GM12891 (cell line): Measurements from ENCODE around the gene PARD3.
"Not testable (repeated sequence)": the region's sequence is repeated elsewhere in the genome, so short reads cannot be mapped to it uniquely, and the experiment has no call there.

Source experiments
- DNase-seq: peaks from one replicate; pipeline ENCODE4 v3.0.0; 2011; ENCODE audit warnings: low spot score; ENCODE audit not compliant: insufficient read length
- FAIRE-seq: peaks from 2 replicates; lab custom pipeline; 2011; peaks lifted over from hg19 to GRCh38; lab: Jason Lieb, UNC
- PAX5 ChIP-seq: IDR thresholded peaks from 2 replicates; pipeline ENCODE4 v1.6.1; 2011; ENCODE audit warnings: low read length, moderate library complexity, mild to moderate bottlenecking; ENCODE audit not compliant: insufficient read depth, severe bottlenecking
- POLR2A ChIP-seq: IDR thresholded peaks from 2 replicates; pipeline ENCODE4 v1.6.1; 2011; ENCODE audit warnings: low read depth, low read length, control low read depth
- POLR2AphosphoS5 ChIP-seq: IDR thresholded peaks from 2 replicates; pipeline ENCODE4 v1.6.1; 2011; ENCODE audit warnings: low read depth, low read length, control low read depth
- POU2F2 ChIP-seq: IDR thresholded peaks from 2 replicates; pipeline ENCODE4 v1.6.1; 2011; ENCODE audit warnings: low read depth, mild to moderate bottlenecking, control low read depth, low read length, moderate library complexity
- SPI1 ChIP-seq: IDR thresholded peaks from 2 replicates; pipeline ENCODE4 v1.6.1; 2011; ENCODE audit warnings: low read depth, low read length, control low read depth
- TAF1 ChIP-seq: IDR thresholded peaks from 2 replicates; pipeline ENCODE4 v1.6.1; 2011; ENCODE audit warnings: low read depth, low read length, control low read depth

The PARD3 gene

GRCh38 chr10:34702093-34702937 is 112.8 kb downstream of the PARD3 start:
- TF ChIP-seq SPI1 (no peak), POLR2A (no peak), PAX5 (no peak), POLR2AphosphoS5 (no peak), POU2F2 (no peak), TAF1 (no peak)
- DNase-seq (no peak), FAIRE-seq (no peak)

- no peak for TF ChIP-seq PAX5
- FAIRE-seq (no peak), DNase-seq (no peak)
Observed at GRCh38 chr10:34701194-34701593, 113.9 kb downstream of the PARD3 start.

GRCh38 chr10:34700752-34701151 is 114.3 kb downstream of the PARD3 start:
- not testable (repeated sequence) for DNase-seq

GRCh38 chr10:34699904-34700517 is 115.1 kb downstream of the PARD3 start:
- FAIRE-seq: no peak
- TF ChIP-seq TAF1: no peak
- TF ChIP-seq POLR2A: no peak
- no peak for DNase-seq

More at GRCh38 chr10:34700752-34701151, 114.3 kb downstream of the PARD3 start:
- not testable (repeated sequence) for FAIRE-seq

- no peak for DNase-seq
- TF ChIP-seq POLR2A (no peak), PAX5 (no peak), POLR2AphosphoS5 (no peak), SPI1 (no peak), POU2F2 (no peak), TAF1 (no peak)
- no peak for FAIRE-seq
Observed at GRCh38 chr10:34698979-34699378, 116.1 kb downstream of the PARD3 start.

- DNase-seq (no peak), FAIRE-seq (no peak)
- TF ChIP-seq POLR2A (no peak), PAX5 (no peak), TAF1 (no peak), SPI1 (no peak), POLR2AphosphoS5 (no peak)
Observed at GRCh38 chr10:34698248-34698831, 116.8 kb downstream of the PARD3 start.

- TF ChIP-seq SPI1 (no peak), POU2F2 (no peak), POLR2A (no peak), PAX5 (no peak), TAF1 (no peak), POLR2AphosphoS5 (no peak)
- FAIRE-seq (no peak), DNase-seq (no peak)
Observed at GRCh38 chr10:34697351-34698247, 117.5 kb downstream of the PARD3 start.

- no peak for DNase-seq
- TF ChIP-seq SPI1 (no peak), PAX5 (no peak), POLR2AphosphoS5 (no peak), POLR2A (no peak), POU2F2 (no peak), TAF1 (no peak)
- no peak for FAIRE-seq
Observed at GRCh38 chr10:34696423-34696822, 118.7 kb downstream of the PARD3 start.

GRCh38 chr10:34690383-34691049 is 124.6 kb downstream of the PARD3 start:
- no peak for FAIRE-seq
- DNase-seq: no peak
- TF ChIP-seq PAX5 (no peak), POU2F2 (no peak), POLR2AphosphoS5 (no peak), SPI1 (no peak), POLR2A (no peak), TAF1 (no peak)
